SU-DHL-6 (cell line): Measurements from ENCODE around the gene CHCHD2.

Source experiments
- H2AFZ ChIP-seq: fragments of 200-600 bp; sonication (generic); 2 replicates; pipeline ENCODE4 v1.6.1; 2014; ENCODE audit warnings: low read depth, mild to moderate bottlenecking, moderate library complexity, mixed read lengths, antibody characterized with exemption, low read length; ENCODE audit not compliant: severe bottlenecking
- H3F3A ChIP-seq: fragments of 200-600 bp; shearing (Covaris generic); 2 replicates; pipeline ENCODE4 v1.6.0; 2016; ENCODE audit warnings: antibody characterized with exemption, mild to moderate bottlenecking; ENCODE audit not compliant: insufficient read depth
- H3K27ac ChIP-seq: fragments of 200-600 bp; sonication (generic); 2 replicates; pipeline ENCODE4 v1.5.1; 2016; ENCODE audit warnings: low read depth, mild to moderate bottlenecking, low read length, moderate library complexity, mixed read lengths
- H3K27me3 ChIP-seq: fragments of 200-600 bp; sonication (generic), shearing (Covaris generic); 2 replicates; pipeline ENCODE4 v1.6.0; 2014; ENCODE audit warnings: mild to moderate bottlenecking, low read length
- H3K36me3 ChIP-seq: fragments of 200-600 bp; sonication (generic); 2 replicates; pipeline ENCODE4 v1.6.1; 2014; ENCODE audit warnings: mild to moderate bottlenecking, low read length, mixed read lengths
- H3K4me2 ChIP-seq: fragments of 300-600, 200-600 bp; shearing (Covaris generic), sonication (generic); 2 replicates; pipeline ENCODE4 v1.6.0; 2014; ENCODE audit warnings: low read length, low read depth, mild to moderate bottlenecking; ENCODE audit not compliant: poor library complexity, severe bottlenecking
- H3K4me3 ChIP-seq: fragments of 200-600 bp; sonication (generic); 2 replicates; pipeline ENCODE4 v1.5.1; 2014; ENCODE audit warnings: antibody characterized with exemption, low read length, mild to moderate bottlenecking, mixed read lengths; ENCODE audit not compliant: insufficient read depth, poor library complexity, severe bottlenecking
- H3K79me2 ChIP-seq: fragments of 200-600 bp; sonication (generic); 2 replicates; pipeline ENCODE4 v1.6.1; 2014; ENCODE audit warnings: mild to moderate bottlenecking, low read length, moderate library complexity; ENCODE audit not compliant: insufficient read depth
- H3K9ac ChIP-seq: fragments of 200-600 bp; sonication (generic); 2 replicates; pipeline ENCODE4 v1.7.0; 2014; ENCODE audit warnings: mild to moderate bottlenecking, low read length
- H3K9me2 ChIP-seq: fragments of 200-600 bp; sonication (generic); replicated peaks from 2 replicates; pipeline ENCODE4 v1.6.1; 2014; ENCODE audit warnings: low read length; ENCODE audit not compliant: insufficient read depth
- H3K9me3 ChIP-seq: fragments of 200-600 bp; sonication (generic); 2 replicates; pipeline ENCODE4 v1.6.1; 2014; ENCODE audit warnings: low read length, mixed read lengths; ENCODE audit not compliant: insufficient read depth
- H4K20me1 ChIP-seq: fragments of 200-600 bp; sonication (generic); 2 replicates; pipeline ENCODE4 v1.6.1; 2014; ENCODE audit warnings: low read depth, mild to moderate bottlenecking, antibody characterized with exemption, low read length, moderate library complexity, mixed read lengths
- EZH2phosphoT487 ChIP-seq: fragments of 200-600 bp; sonication (generic), shearing (Covaris generic); conservative IDR thresholded peaks from 2 replicates; pipeline ENCODE4 v1.6.1; 2018; ENCODE audit warnings: mild to moderate bottlenecking, antibody characterized with exemption, low read length, moderate library complexity, mixed read lengths
- TF ChIP-seq, protein P1 (sequence below): fragments of 200-600 bp; sonication (generic); IDR thresholded peaks from one replicate; pipeline ENCODE4 v1.5.1; 2017; ENCODE audit warnings: antibody characterized with exemption, mild to moderate bottlenecking, low read length, moderate library complexity; ENCODE audit not compliant: insufficient read depth, poor library complexity, severe bottlenecking

The CHCHD2 gene

DNA sequence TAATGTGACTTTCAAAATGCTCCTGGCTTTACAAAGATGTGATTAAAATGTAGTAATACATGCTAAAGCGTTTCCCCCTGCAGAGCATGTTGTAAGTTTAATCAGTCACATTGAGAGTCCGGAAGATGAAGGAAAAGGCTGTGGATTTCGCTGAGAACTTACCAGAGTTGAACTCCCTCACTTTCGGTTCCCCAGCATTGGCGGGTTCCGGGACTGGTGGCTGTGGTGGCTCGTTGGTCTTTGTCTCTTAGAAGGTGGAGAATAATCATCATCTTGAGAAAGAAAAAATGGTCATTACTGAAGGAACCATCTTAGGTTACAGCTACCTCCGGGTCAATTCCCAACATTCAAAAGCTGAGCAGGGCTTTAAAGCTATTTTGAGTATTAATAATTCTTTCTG lies 19.6 kb upstream of the CHCHD2 start:
- TF ChIP-seq, protein P1, sequence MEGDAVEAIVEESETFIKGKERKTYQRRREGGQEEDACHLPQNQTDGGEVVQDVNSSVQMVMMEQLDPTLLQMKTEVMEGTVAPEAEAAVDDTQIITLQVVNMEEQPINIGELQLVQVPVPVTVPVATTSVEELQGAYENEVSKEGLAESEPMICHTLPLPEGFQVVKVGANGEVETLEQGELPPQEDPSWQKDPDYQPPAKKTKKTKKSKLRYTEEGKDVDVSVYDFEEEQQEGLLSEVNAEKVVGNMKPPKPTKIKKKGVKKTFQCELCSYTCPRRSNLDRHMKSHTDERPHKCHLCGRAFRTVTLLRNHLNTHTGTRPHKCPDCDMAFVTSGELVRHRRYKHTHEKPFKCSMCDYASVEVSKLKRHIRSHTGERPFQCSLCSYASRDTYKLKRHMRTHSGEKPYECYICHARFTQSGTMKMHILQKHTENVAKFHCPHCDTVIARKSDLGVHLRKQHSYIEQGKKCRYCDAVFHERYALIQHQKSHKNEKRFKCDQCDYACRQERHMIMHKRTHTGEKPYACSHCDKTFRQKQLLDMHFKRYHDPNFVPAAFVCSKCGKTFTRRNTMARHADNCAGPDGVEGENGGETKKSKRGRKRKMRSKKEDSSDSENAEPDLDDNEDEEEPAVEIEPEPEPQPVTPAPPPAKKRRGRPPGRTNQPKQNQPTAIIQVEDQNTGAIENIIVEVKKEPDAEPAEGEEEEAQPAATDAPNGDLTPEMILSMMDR, result no peak
- TF ChIP-seq EZH2phosphoT487, result no peak
- Histone ChIP-seq H3K4me2 (peak overlapping the region; percentile 24), H2AFZ (no peak overlapping the region)

DNA sequence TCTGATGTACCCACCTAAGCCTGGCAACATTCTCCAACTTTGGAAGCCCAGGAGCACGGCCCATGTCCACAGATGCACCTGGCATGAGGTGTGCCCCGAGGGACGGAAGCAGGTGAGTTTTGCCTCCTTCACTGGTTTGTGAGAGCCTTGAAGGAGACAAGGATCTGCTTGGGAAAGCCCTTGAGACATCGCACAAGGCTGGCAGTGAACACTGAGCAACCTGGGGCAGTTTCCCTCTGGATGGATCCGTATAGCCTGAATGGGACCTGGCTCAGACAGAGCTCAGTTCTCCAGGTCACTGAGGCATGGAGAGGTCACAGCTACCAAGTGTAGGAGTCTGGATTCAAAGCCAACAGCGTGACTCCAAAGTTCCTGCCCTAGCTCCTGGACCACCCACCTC lies 18.7 kb upstream of the CHCHD2 start:
- H3K4me2 ChIP-seq, result no peak overlapping the region
- no peaks in the 10 kb centered on the region for H3K9me2 ChIP-seq
- H3K79me2 ChIP-seq, result no peaks in the 10 kb centered on the region
- H3K9ac ChIP-seq, result no peak overlapping the region
- no peaks in the 10 kb centered on the region for H3K9me3 ChIP-seq
- no peak overlapping the region for H2AFZ ChIP-seq
- H3K27ac ChIP-seq, result no peak overlapping the region
- TF ChIP-seq EZH2phosphoT487, result no peak
- TF ChIP-seq, protein P1, result no peak
- H3F3A ChIP-seq, result peaks cover 6% of the 10 kb centered on the region; the same call in 1 of the 2 replicates
- no peaks in the 10 kb centered on the region for H3K36me3 ChIP-seq
- H3K4me3 ChIP-seq, result no peak overlapping the region
- H4K20me1 ChIP-seq, result no peaks in the 10 kb centered on the region
- no peaks in the 10 kb centered on the region for H3K27me3 ChIP-seq

More for the DNA sequence above, 19.6 kb upstream of the CHCHD2 start:
- Histone ChIP-seq H3K79me2 (no peaks in the 10 kb centered on the region), H3K27ac (peak overlapping the region; percentile 17; the same call in 1 of the 2 replicates), H3K36me3 (no peaks in the 10 kb centered on the region), H3K27me3 (no peaks in the 10 kb centered on the region), H3K9me2 (no peaks in the 10 kb centered on the region), H3F3A (peaks cover 6% of the 10 kb centered on the region; the same call in 1 of the 2 replicates), H4K20me1 (no peaks in the 10 kb centered on the region), H3K9ac (no peak overlapping the region), H3K9me3 (no peaks in the 10 kb centered on the region), H3K4me3 (no peak overlapping the region)

DNA sequence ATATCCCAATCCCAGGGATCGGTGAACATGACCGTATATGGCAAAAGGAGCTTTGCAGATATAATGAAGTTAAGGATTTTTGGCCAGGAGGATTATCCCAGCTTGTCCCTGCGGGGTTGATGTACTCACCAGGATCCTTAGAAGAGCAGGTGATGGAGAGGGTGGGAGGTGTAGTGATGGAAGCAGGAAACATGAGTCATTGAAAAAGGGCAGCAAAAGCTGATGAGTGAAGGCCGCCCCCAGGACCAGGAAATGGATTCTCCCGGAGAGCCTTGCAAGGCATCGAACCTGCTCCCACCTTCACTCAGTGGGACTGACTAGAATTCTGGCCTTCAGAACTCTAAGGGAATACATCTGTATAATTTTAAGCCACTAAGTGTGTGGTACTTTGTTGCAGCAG lies 15.2 kb upstream of the CHCHD2 start:
- Histone ChIP-seq H3K79me2 (no peaks in the 10 kb centered on the region), H3K9me3 (no peaks in the 10 kb centered on the region), H3K36me3 (no peaks in the 10 kb centered on the region), H3K9ac (no peak overlapping the region), H3K27ac (no peak overlapping the region), H4K20me1 (no peaks in the 10 kb centered on the region), H3K4me3 (no peak overlapping the region), H3K27me3 (no peaks in the 10 kb centered on the region), H3K4me2 (no peak overlapping the region), H2AFZ (no peak overlapping the region), H3K9me2 (no peaks in the 10 kb centered on the region), H3F3A (peaks cover 5% of the 10 kb centered on the region; the same call in 1 of the 2 replicates)
- TF ChIP-seq, protein P1, result no peak
- no peak for TF ChIP-seq EZH2phosphoT487
